HCT116 (cell line): ENCODE measurements around the gene DEPDC7. TPM values are rescaled to one million over a fixed set of nuclear protein-coding genes. Genes with fewer than 3 reads are reported as not detected.

ENCODE experiments used
- ATAC-seq: fragments of 200-7000 bp; cut with Tn5 transposase; 2 replicates; pipeline ENCODE4 v1.9.1; 2020; ENCODE audit warnings: mild to moderate bottlenecking, moderate library complexity
- BruUV-seq: library from RNA; stranded (reverse); fragments of 400-500 nt; replicated peaks from 2 replicates; lab custom pipeline; 2021; lab: Mats Ljungman, UMichigan
- CTCF ChIA-PET: fragments of 300-600 bp; sonication (Branson Sonifier 250); formaldehyde crosslinking; loops from one replicate; lab custom pipeline; 2021; ENCODE audit warnings: antibody characterized with exemption; lab: Charles Lee
- POLR2A ChIA-PET: fragments of 300-600, 350-600 bp; sonication (Branson Sonifier 250); formaldehyde crosslinking; loops from one replicate; lab custom pipeline; 2021; ENCODE audit warnings: antibody characterized with exemption; lab: Charles Lee
- RAD21 ChIA-PET, 2 experiments: fragments of 300-600 bp; sonication (Branson Sonifier 250); formaldehyde crosslinking; loops; one replicate each; lab custom pipeline; 2023; ENCODE audit warnings: low total read pairs in 2 of 2; ENCODE audit not compliant: uncharacterized antibody in 2 of 2, unreplicated experiment in 2 of 2, low non-redundant PET in 1 of 2; lab: Charles Lee
- DNase-seq: peaks from one replicate; pipeline ENCODE4 v3.0.0-alpha.2; 2010; ENCODE audit warnings: low read depth, low spot score
- H2AFZ ChIP-seq: fragments of 200-600 bp; shearing (Covaris generic), sonication (generic); 2 replicates; pipeline ENCODE4 v1.6.1; 2017; ENCODE audit warnings: low read depth, mixed run types, mixed read lengths, antibody characterized with exemption, low read length; ENCODE audit not compliant: poor library complexity, severe bottlenecking
- H3K27ac ChIP-seq: 2 replicates; pipeline ENCODE4 v1.5.1; 2012; ENCODE audit warnings: low read depth, low read length
- H3K27me3 ChIP-seq: fragments of 200-600 bp; sonication (generic); 2 replicates; pipeline ENCODE4 v1.6.1; 2016; ENCODE audit warnings: mixed run types, low read length, mixed read lengths; ENCODE audit not compliant: insufficient read depth
- H3K36me3 ChIP-seq, 2 experiments: fragments of 200-500 bp in 1 of 2; fragments of 200-600 bp in 1 of 2; sonication (Bioruptor generic) in 1 of 2; sonication (generic) in 1 of 2; 2 replicates each; pipeline versions ENCODE4 v1.5.1 to v1.6.1; 2014 to 2016; ENCODE audit warnings: low read length in 2 of 2, inconsistent platforms in 1 of 2, mixed read lengths in 1 of 2, mixed run types in 1 of 2; ENCODE audit not compliant: insufficient read depth in 2 of 2, control insufficient read depth in 1 of 2
- H3K4me1 ChIP-seq, 2 experiments: fragments of 200-600 bp in 1 of 2; sonication (generic) in 1 of 2; 2 replicates each; pipeline versions ENCODE4 v1.5.1 to v1.6.1; 2012 to 2017; ENCODE audit warnings: low read length in 2 of 2, inconsistent platforms in 1 of 2, mild to moderate bottlenecking in 1 of 2, mixed read lengths in 1 of 2, mixed run types in 1 of 2, moderate library complexity in 1 of 2; ENCODE audit not compliant: insufficient read depth in 2 of 2, control insufficient read depth in 1 of 2
- H3K4me2 ChIP-seq: fragments of 200-600 bp; sonication (generic); 2 replicates; pipeline ENCODE4 v1.6.1; 2017; ENCODE audit warnings: mixed run types, low read length, mixed read lengths
- H3K4me3 ChIP-seq, 2 experiments: fragments of 200-600 bp in 1 of 2; sonication (generic) in 1 of 2; replicated peaks in 1 of 2; 2 replicates each; pipeline ENCODE4 v1.5.1; 2011 to 2016; ENCODE audit warnings: low read length in 2 of 2, control low read depth in 1 of 2, low read depth in 1 of 2, mild to moderate bottlenecking in 1 of 2, mixed read lengths in 1 of 2, mixed run types in 1 of 2
- H3K79me2 ChIP-seq: fragments of 200-600 bp; sonication (generic); 2 replicates; pipeline ENCODE4 v1.6.1; 2017; ENCODE audit warnings: mild to moderate bottlenecking, mixed run types, low read length, moderate library complexity, mixed read lengths; ENCODE audit not compliant: insufficient read depth
- H3K9ac ChIP-seq: fragments of 200-600 bp; sonication (generic); 2 replicates; pipeline ENCODE4 v1.6.1; 2016; ENCODE audit warnings: low read length, mixed read lengths
- H3K9me2 ChIP-seq: fragments of 200-600 bp; sonication (generic), shearing (Covaris generic); 2 replicates; pipeline ENCODE4 v1.6.1; 2017; ENCODE audit warnings: mixed run types, mild to moderate bottlenecking, moderate library complexity; ENCODE audit not compliant: insufficient read depth
- H3K9me3 ChIP-seq, 2 experiments: fragments of 200-500 bp in 1 of 2; fragments of 200-600 bp in 1 of 2; sonication (Bioruptor generic) in 1 of 2; sonication (generic) in 1 of 2; 2 replicates each; pipeline ENCODE4 v1.6.1; 2014 to 2017; ENCODE audit warnings: low read length in 2 of 2, mixed read lengths in 2 of 2, inconsistent platforms in 1 of 2, low read depth in 1 of 2, mild to moderate bottlenecking in 1 of 2, mixed run types in 1 of 2, moderate library complexity in 1 of 2; ENCODE audit not compliant: control insufficient read depth in 1 of 2, insufficient read depth in 1 of 2
- H4K20me1 ChIP-seq: fragments of 200-600 bp; sonication (generic), shearing (Covaris generic); 2 replicates; pipeline ENCODE4 v1.6.1; 2017; ENCODE audit warnings: mixed run types, mild to moderate bottlenecking, moderate library complexity; ENCODE audit not compliant: insufficient read depth
- ATF3 ChIP-seq: IDR thresholded peaks from 2 replicates; pipeline ENCODE4 v1.6.1; 2012
- CEBPB ChIP-seq: IDR thresholded peaks from 2 replicates; pipeline ENCODE4 v1.6.1; 2012; ENCODE audit warnings: low read depth
- CTCF ChIP-seq, 3 experiments: fragments of 200-600 bp in 1 of 3; sonication (generic) in 1 of 3; IDR thresholded peaks in 2 of 3; conservative IDR thresholded peaks in 1 of 3; 2 replicates each; pipeline ENCODE4 v1.5.1; 2012 to 2017; ENCODE audit warnings: low read depth in 2 of 3, low read length in 2 of 3, antibody characterized with exemption in 1 of 3, borderline replicate concordance in 1 of 3, control low read depth in 1 of 3, mild to moderate bottlenecking in 1 of 3, mixed read lengths in 1 of 3, mixed run types in 1 of 3, moderate library complexity in 1 of 3; ENCODE audit not compliant: insufficient read depth in 1 of 3
- EGR1 ChIP-seq: IDR thresholded peaks from 2 replicates; pipeline ENCODE4 v1.6.1; 2012; ENCODE audit warnings: low read depth
- ELF1 ChIP-seq: IDR thresholded peaks from 2 replicates; pipeline ENCODE4 v1.6.1; 2012; ENCODE audit warnings: low read depth, borderline replicate concordance
- FOSL1 ChIP-seq: IDR thresholded peaks from 2 replicates; pipeline ENCODE4 v1.6.1; 2012; ENCODE audit warnings: low read depth
- POLR2A ChIP-seq: IDR thresholded peaks from 2 replicates; pipeline ENCODE4 v1.7.0; 2011; ENCODE audit warnings: borderline replicate concordance; ENCODE audit not compliant: insufficient read depth, insufficient read length; ENCODE audit errors: extremely low read depth
- POLR2AphosphoS5 ChIP-seq: IDR thresholded peaks from 2 replicates; pipeline ENCODE4 v1.6.1; 2011; ENCODE audit warnings: mild to moderate bottlenecking, low read depth, low read length, moderate library complexity
- REST ChIP-seq: IDR thresholded peaks from 2 replicates; pipeline ENCODE4 v1.6.1; 2012; ENCODE audit warnings: low read depth
- SIN3A ChIP-seq: IDR thresholded peaks from 2 replicates; pipeline ENCODE4 v1.6.1; 2012; ENCODE audit warnings: low read depth
- YY1 ChIP-seq: IDR thresholded peaks from 2 replicates; pipeline ENCODE4 v1.6.1; 2011; ENCODE audit warnings: low read length, low read depth, moderate library complexity, mild to moderate bottlenecking; ENCODE audit not compliant: insufficient replicate concordance; ENCODE audit errors: extremely low read depth
- ZBTB33 ChIP-seq: IDR thresholded peaks from 2 replicates; pipeline ENCODE4 v1.6.1; 2011; ENCODE audit warnings: mild to moderate bottlenecking, low read length, moderate library complexity; ENCODE audit not compliant: insufficient replicate concordance; ENCODE audit errors: extremely low read depth
- ZNF274 ChIP-seq: fragments of 200-500 bp; sonication (Bioruptor generic); IDR thresholded peaks from 2 replicates; pipeline ENCODE4 v1.6.1; 2014; ENCODE audit warnings: mild to moderate bottlenecking, low read depth, low read length, inconsistent platforms
- intact Hi-C: fragments of 100-400 bp; cut with micrococcal nuclease; formaldehyde crosslinking; loops from 2 replicates; pipeline ENCODE4 v1.10.0; 2022
- total RNA-seq: library from RNA; stranded (reverse); gene quantifications from one replicate; pipeline ENCODE4 v1.2.1, GENCODE V29; 2021; ENCODE audit not compliant: unreplicated experiment

The DEPDC7 gene
- total RNA-seq, 1 experiment from 2014 or later, result 7.3 TPM

- no peak overlapping the region for H3K27ac ChIP-seq
- no peaks in the 10 kb centered on the region for H4K20me1 ChIP-seq
- no peak for DNase-seq
- TF ChIP-seq ELF1, result no peak
- no peak for TF ChIP-seq CEBPB
- no peak for TF ChIP-seq REST
- no peak for TF ChIP-seq SIN3A
- no peak for TF ChIP-seq ATF3
- no peak for TF ChIP-seq POLR2AphosphoS5
- TF ChIP-seq POLR2A, result no peak
- no peak for TF ChIP-seq CTCF (IDR thresholded peaks at IDR 0.05 in 2 of 3, conservative IDR thresholded peaks at IDR 0.05 in 1 of 3; ENCODE audit: borderline replicate concordance in 1 of 3, insufficient read depth in 1 of 3, low read depth in 2 of 3, low read length in 2 of 3)
- no peak for TF ChIP-seq YY1
- TF ChIP-seq FOSL1, result no peak
- no peak for TF ChIP-seq EGR1
- no peak for TF ChIP-seq ZNF274
- no peak for TF ChIP-seq ZBTB33
- TF ChIP-seq, all 23 proteins: peak for 0
- no peaks in the 10 kb centered on the region for H3K9me3 ChIP-seq
- no peak overlapping the region for H3K4me3 ChIP-seq
- no peaks in the 10 kb centered on the region for H3K79me2 ChIP-seq
- no peaks in the 10 kb centered on the region for H3K9me2 ChIP-seq
- H3K9ac ChIP-seq, result no peak overlapping the region
- no peaks in the 10 kb centered on the region for H3K36me3 ChIP-seq
- no peak overlapping the region for H2AFZ ChIP-seq
- no peak overlapping the region for H3K4me2 ChIP-seq
- RAD21 ChIA-PET, result no interaction called here
- intact Hi-C loops, result loop anchor here (5.0 to 10.0 kb wide), 3 partner anchors 86 to 349 kb away; no protein-coding TSS in a partner anchor
- H3K27me3 ChIP-seq, result no peaks in the 10 kb centered on the region
- no TSS peak for BruUV-seq
- peaks cover 20 to 32% of the 10 kb centered on the region in 2 experiments for H3K4me1 ChIP-seq
- CTCF ChIA-PET, result interaction anchor here (1.6 to 1.9 kb wide), 2 partner anchors 100 to 253 kb away, joined by 4 read pairs; no protein-coding TSS in a partner anchor
- POLR2A ChIA-PET, result no interaction called here
- ATAC-seq, result no peak
Observed at GRCh38 chr11:33063326-33063881, 47.7 kb downstream of the DEPDC7 start.
